NCI-H2107 treated with DMSO at 0.1 percent for 48 hours (cell line): Measurements from ENCODE around the gene ENKUR.

ENCODE experiments used
- DNase-seq: peaks from one replicate; lab custom pipeline; 2025; ENCODE audit not compliant: unreplicated experiment; lab: John Stamatoyannopoulos, UW

The ENKUR gene, protein sequence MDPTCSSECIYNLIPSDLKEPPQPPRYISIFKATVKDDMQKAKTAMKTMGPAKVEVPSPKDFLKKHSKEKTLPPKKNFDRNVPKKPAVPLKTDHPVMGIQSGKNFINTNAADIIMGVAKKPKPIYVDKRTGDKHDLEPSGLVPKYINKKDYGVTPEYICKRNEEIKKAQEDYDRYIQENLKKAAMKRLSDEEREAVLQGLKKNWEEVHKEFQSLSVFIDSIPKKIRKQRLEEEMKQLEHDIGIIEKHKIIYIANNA

DNA sequence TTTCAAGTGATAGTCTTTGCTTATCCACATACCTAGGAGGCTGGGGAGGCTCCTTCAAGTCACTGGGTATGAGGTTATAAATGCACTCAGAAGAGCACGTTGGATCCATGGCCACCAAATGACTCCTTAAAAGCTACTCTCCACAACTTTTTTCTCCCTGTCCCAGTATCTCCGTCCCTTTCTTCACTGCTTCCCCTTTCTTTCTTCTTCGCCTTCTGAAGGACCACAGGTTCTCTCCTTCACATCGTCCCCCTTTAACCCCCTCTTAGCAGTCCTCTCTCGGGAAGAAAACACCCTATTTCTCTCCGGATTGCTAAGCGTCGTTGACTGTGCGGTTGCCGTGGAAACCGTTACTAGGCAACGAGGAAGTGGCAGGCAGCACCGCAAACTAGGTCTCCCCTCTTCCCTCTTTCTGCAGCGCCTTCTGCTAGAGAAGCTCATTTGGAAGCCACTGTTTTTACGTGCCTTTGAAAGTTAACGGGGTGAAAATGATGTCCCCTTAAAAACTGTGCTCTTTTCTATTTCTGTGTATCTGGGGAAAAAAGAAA, at the start of gene ENKUR:
ENKUR (minus strand) TSS at position 331 of the 548 bp plus-strand sequence; CDS start at position 109, 222 bp downstream.
- DNase-seq: peak; percentile 86

DNA sequence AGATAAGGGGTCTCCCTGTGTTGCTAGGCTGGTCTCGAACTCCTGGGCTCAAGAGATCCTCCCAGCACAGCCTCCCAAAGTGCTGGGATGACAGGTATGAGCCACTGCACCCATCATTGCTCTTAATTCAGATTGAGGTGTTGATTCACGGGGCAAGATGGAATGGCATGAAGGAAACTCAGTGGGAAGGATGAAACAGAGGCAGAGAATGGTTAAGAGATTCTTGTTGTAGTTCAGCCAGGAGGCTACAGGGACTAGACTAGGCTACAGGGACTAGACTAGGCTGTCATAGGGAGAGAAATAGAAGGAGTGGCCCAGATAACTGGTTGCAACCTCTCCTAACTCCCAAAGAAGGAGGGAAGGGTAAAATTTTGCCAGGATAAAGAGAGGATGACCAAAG, 48.4 kb upstream of the ENKUR start:
- no peak for DNase-seq

DNA sequence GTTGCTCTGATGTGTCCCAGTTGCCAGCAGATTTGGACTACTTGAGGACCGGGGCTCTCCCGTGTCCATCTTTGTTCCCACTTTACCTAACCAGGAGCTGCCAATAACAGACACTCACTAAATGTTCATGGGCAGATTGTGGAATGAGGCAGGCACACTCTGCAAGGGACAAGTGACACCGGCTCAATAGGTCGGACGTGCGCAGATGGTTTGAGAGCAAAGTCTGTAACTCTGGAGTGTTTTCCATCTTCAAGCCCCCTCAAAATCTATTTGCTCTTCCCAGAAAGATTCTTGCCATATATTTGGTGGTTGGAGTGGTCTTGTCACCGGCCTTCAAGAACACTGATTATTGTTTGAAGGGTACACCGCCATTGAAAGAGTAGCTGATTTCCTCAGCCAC, 47.7 kb upstream of the ENKUR start:
- no peak for DNase-seq

DNA sequence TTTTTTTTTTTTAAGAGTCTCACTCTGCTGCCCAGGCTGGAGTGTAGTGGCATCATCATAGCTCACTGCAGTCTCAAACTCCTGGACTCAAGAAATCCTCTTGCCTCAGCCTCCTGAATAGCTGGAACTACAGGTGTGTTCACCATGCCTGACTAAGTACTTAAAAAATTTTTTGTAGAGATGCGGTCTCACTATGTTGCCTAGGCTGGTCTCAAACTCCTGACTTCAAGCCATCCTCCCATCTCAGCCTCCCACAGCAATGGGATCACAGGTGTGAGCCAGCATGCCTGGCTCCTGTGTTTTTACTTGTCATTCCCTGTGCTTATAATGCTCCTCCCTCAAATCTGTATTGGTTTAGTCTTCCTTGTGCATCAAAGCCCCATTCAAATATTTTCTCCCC, 47.2 kb upstream of the ENKUR start:
- no peak for DNase-seq

DNA sequence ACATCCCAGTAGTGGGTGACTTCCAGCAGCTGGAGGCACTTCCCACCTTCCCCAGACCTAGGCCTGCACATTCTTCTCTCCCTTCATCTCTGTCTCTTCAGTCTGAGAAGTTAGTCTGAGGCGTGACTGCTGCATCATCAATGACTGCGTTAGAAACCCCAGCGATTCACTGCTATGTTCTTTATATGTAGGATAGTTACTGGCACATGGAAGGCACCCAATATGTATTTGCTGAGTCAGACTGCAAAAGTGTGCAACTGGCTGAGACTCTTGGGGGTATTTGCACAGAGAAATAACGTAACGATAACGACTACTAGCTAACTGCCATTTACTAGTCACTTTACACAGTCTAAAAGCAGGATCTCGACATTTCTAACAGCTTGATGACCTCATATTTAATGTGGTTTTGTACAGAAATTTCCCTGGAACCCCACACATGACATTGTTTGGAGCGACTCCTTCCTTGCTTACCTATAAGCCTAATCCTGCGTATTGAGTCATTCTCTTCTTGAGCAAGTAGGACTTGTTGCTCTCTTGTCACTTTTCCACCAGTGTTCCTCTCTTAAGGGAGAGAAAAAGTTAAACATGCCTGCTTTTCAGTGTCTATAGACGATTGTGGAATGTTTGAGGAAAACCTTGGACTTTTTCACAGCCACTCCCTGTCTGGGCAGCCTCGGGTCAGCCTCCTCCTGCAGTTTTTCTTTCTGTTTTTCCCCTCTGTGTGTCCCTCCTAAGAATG, 45.9 kb upstream of the ENKUR start:
- no peak for DNase-seq

DNA sequence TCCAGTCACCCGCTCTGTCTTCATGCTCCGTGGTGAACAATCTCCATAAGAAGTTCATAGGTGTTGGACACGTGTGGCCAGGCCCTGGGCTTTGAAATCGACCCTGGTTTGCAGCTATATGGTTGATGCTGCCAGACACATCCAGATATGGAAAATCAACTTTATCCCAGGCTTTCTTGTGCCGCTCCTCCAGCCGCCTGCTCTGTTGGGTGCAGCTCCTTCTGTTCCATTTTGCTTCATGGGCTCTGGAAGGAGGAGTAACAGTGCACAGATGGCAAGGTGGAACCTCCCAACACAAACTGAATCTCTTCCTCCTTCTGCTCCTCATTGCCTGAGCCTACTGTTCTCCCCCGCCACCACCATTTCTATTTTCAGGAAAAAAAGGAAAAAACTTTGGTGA, 45.2 kb upstream of the ENKUR start:
- DNase-seq: no peak

DNA sequence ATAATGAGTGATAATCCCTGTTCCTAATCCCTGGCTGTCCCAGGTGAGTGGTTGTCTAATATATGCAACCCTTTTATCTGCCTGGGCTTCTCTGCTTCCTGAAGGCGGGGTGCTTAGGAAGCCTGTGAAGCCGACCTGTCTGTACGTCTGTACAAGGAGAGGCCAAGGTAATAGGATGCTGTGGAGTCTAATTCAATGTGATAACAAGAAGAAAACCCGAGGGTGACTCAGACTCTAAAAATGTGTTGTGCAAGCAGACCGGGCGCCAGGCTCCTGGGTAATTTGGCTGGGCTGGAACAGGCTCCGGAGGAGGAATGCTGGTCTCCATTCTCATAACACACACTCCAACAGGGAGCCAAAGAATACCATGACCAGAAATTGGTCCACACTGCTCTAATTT, 44.0 kb upstream of the ENKUR start:
- no peak for DNase-seq

DNA sequence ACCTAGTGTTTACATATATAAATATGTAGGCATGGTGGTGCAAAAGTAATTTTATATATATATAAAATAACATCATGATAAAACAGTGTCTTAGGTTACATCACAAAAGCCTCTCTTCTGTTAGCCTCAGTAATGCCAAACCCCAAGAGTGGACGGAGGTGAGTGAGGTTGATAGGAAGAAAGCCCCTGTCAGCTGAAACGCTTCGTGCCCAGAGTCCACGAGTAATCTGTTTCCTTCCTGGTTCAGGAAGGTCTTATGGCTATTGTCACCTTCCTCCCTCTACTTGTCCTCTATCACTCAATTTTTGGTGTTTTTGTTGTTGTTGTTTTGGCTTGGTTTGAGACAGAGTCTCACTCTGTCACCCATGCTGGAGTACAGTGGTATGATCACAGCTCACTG, 41.9 kb upstream of the ENKUR start:
- DNase-seq: no peak

DNA sequence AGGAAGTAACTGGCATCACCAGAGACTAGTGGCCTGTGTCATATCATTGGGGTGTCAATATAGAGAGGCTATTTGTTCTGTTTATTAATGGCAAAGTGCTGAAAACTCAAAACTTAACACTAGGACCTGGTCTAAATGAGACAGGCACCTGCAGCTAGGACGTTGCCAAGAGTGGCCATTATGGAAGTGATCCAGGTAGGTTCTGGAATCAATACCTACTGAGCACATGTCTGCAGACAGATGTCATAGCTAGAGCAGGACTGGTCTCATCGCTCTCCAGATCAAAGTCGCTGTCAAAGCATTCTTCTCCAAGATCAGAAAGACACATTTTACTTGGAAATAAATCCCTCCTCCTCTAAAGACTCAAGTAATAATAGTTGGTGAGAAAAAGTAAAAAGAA, 40.8 kb upstream of the ENKUR start:
- no peak for DNase-seq

DNA sequence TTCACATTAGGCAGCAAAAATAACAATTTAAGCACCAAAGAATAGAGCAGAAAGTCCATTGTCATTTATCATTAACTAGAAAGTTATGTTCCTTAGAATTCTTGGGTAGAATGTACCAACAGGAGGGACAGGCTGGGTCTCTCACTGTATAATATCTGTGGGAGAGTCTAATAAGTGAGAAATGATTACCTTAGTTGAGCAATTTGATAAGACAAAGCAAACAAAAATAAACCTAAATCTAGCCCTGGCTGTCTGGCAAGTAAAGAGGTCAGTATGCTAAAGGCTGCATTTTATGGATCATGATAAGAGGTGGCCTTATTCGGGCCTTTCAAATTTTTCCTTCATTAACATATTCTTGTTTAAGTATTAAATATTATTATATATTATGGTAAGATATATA, 36.1 kb upstream of the ENKUR start:
- DNase-seq: no peak

DNA sequence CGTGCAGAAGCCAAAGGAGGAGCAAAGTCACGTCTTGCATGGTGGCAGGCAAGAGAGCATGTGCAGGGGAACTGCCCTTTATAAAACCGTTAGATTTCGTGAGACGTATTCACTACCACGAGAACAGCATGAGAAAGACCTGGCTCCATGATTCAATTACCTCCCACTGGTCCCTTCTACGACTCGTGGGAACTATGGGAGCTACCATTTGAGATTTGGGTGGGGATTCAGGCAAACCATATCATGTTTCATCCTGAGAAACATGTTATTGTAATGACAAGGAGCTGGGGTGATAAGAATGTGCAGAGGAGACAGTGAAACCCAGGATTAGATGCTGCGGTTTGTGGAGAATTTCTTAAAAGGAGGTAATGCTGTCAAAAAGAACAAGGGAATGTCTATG, 34.4 kb upstream of the ENKUR start:
- DNase-seq: no peak

DNA sequence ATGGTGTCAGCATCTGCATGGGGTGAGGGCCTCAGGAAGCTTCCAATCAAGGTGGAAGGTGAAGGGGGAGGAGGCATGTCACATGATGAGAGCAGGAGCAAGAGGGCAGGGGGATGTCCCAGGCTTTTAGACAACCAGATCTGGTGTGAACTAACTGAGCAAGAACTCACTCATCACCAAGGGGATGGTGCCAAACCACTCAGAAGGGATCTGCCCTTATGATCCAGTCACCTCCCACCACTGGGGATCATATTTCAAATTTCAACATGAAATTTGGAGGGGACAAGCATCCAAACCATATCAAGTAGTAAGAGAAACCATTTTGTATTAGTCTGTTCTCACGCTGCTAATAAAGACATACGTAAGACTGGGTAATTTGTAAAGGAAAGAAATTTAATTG, 34.0 kb upstream of the ENKUR start:
- DNase-seq: no peak

DNA sequence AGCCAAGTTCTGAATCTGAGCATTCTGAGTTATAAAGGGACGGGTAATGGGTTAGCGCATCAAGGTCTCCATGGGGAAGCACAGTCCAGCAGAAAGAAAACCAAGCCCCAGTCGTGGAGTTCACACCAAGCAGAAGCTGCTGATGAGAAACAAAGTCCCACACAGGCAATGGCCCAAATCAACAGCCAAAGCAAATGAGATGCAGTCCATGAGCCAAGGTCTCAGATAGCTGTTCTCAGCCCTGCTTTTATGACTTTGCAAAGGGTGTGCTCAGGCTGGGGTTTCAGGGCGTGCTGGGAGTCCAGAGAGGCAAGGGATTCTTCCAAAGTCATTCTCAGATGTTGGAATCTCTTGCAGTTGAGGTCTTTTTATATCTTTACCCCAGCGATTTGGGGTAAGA, 32.5 kb upstream of the ENKUR start:
- DNase-seq: no peak

DNA sequence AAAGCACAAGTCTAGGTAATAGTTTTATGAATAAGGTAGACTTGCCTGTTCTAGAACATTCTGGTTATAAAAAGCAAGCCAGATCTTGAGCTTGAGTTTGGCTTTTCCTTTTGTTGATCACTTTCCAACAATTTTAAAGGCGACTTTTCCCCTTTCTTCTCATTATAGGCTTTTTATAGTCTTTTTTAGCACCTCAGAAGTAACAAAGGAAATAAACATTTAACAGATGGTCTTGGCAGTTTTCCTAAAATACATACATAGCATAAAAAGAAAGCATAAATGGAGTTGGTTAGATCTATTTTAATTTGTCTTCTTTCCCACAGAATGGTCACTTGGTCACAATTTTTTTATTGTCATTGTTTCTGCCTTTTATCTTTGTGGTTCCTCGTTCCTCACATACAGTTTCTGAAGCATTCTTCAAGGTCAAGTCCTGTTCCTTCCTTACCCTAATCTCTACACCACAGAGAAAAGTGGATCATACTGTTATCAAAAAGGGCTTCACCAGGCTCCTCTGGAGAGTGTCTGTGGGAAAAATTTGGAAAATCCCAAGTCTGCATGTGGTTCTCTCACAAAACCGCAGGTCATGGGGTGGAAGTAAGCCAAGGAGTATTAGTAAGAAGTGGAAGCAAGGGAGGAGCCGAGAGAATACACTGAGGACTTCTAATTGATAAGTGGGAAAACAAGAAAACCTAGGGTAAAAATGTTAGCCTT, 31.8 kb upstream of the ENKUR start:
- DNase-seq: no peak

DNA sequence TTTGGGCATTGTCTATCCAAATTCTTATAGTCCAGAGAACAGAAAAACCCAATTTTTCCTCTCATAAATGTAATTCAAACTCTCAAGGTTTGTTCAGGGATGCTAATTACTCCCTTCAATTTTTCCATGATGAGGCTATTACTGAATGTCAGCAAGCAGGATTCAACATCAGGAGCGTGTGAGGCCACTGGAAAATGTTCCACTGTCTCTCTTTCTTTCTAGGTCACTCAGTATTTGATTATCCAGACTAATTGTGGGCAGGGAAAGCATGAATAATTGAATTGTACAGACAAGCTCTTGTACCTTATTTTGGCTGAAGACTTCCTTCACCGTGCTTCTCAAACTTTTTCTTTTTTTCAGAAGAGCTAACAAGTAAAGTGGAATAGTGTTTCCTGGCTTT, 31.1 kb upstream of the ENKUR start:
- DNase-seq: no peak

DNA sequence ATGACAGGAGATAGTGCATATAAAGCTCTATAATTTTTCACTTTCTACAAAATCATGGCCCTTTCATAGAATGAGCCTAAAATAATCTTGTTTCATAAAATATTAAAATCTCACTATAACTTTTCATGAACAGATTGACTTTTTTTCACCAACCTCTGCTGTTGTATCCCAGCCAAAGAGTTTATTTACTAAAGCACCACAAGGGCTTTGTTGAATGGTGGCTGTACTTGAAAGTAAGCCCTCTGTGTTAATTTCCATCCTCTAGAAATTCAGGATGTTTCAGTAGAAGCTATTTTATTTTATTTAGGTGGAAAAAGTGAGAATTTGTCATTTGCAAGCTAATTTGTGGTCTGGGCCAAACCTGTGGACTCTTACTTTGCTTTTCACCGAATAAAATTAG, 30.7 kb upstream of the ENKUR start:
- no peak for DNase-seq

DNA sequence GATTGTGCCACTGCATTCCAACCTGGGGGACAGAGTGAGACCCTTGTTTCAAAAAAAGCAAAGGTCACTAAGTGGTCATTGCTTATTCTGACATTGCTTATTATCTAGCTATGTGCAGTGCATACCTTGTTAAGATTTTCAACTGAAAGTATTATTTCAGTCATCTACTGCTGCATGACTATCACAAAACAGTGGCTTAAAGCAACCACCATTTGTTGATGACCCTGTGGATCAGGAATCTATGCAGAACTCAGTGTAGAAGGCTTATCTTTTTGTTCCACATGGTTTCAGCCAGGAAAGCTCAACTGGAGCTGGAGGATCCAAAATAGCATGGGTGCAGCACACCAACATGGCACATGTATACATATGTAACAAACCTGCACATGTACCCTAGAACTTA, 23.6 kb upstream of the ENKUR start:
- no peak for DNase-seq

DNA sequence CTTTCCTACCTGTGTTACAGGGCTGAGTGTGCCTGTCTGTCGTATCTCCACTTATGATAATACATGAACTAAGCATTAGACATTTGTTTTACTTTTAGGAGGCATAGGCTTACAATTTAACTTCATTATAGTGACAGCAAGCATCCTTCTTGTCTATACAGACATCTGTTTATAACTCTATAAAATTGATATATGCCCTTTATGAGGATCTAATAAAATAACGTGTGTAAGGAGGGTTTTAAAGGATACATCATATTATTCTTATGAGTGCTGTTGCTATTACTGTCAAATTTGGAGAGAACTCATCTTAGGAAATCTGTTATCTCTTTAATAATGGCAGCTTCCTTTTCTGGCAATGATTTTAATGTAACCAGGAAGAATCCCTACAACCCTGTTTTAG, 22.4 kb upstream of the ENKUR start:
- DNase-seq: no peak

DNA sequence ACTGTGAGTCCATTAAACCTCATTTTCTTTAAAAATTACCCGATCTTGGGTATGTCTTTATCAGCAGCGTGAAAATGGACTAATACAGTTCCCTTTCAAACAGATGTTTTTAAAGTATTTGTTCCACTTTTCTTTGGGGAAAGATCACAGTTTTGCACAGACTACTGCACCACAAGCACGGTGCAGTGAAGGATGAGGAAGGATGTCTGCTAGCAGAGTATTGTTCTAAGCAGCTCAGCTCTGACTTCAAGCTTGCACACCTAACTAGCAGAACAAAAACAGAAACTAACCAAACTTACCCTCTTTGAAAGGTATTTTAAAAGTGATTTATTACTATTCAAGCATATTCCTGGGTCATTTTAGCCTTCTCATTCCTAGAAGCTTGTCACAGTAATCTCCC, 20.4 kb upstream of the ENKUR start:
- no peak for DNase-seq

DNA sequence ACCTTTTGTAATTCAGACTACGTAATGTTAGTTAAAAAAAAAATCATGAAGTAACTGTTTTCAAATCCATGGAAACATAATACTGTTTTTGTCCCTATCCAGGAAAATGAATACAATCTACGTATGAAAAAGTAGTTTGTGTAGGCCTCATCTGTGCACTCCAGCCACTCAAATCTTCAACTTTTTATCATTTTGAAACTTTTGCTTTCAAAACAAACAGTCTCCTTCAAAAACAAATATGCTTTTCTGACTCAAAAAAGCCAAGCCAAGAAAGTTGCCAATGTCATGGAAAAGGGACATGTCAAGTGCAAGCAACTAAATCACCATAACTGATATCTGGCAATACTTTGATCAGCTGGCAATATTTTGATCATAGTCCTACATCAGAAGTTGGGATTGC, 13.6 kb upstream of the ENKUR start:
- no peak for DNase-seq

DNA sequence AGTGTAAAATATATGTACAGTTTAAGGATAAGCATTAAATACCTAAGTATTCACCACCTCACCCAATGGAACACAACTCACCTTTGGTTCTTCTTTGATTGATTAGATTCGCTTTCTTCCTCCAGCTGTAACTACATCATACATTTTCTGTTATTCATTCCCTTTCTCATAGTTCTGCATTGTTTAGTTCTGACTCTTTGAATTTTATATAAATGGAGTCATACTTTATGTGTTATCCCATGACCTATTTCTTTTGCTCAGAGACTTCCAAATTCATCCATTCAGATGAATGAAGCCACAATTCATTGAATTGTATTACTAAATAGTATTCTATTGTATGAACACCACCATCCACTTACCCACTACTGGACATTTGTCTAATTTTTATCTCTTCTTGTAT, 12.8 kb upstream of the ENKUR start:
- no peak for DNase-seq

DNA sequence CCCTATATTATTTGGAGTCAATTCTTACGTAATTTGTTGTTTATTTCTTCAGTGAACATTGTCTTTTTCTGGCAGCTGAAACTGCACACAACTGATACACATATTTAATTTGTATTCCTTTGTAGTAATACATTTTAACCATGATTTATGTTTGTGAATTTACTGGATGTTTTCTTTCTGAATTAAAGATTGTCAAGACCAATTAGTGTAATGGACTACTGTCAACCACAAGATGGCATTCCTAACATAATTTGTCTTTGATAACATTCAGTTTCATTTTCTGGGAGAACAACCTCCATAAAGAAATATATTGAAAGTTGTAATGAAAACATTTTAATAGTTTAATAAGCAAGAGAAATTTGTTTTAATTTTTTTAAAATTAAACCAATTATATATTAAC, 10.5 kb upstream of the ENKUR start:
- no peak for DNase-seq
